HG03354 (cell line): ENCODE measurements around the gene HSF2BP.
"Not testable (repeated sequence)": the region's sequence is repeated elsewhere in the genome, so short reads cannot be mapped to it uniquely, and the experiment has no call there.

ENCODE experiments used
- ATAC-seq: cut with Tn5 transposase; IDR thresholded peaks from one replicate; pipeline ENCODE4 v1.9.1; 2021; ENCODE audit warnings: mild to moderate bottlenecking; ENCODE audit not compliant: unreplicated experiment, poor library complexity, severe bottlenecking

HSF2BP gene

GRCh38 chr21:43688906-43689305, 29.6 kb upstream of the HSF2BP start:
- no peak for ATAC-seq

GRCh38 chr21:43687566-43688399, 28.5 kb upstream of the HSF2BP start:
- ATAC-seq = no peak

- no peak for ATAC-seq
Observed at GRCh38 chr21:43686811-43687565, 27.7 kb upstream of the HSF2BP start.

- ATAC-seq = no peak
Observed at GRCh38 chr21:43684424-43684823, 25.1 kb upstream of the HSF2BP start.

- ATAC-seq = no peak
Observed at GRCh38 chr21:43681650-43682049, 22.4 kb upstream of the HSF2BP start.

GRCh38 chr21:43680421-43680820, 21.1 kb upstream of the HSF2BP start:
- ATAC-seq = not testable (repeated sequence)

GRCh38 chr21:43679951-43680350, 20.7 kb upstream of the HSF2BP start:
- ATAC-seq = no peak

GRCh38 chr21:43676391-43676790, 17.1 kb upstream of the HSF2BP start:
- no peak for ATAC-seq

- no peak for ATAC-seq
Observed at GRCh38 chr21:43675871-43676270, 16.6 kb upstream of the HSF2BP start.

GRCh38 chr21:43669828-43670605, 10.7 kb upstream of the HSF2BP start:
- no peak for ATAC-seq

GRCh38 chr21:43667191-43667904, 8.1 kb upstream of the HSF2BP start:
- ATAC-seq = no peak

GRCh38 chr21:43665879-43666278, 6.6 kb upstream of the HSF2BP start:
- no peak for ATAC-seq

GRCh38 chr21:43664358-43664757, 5.1 kb upstream of the HSF2BP start:
- ATAC-seq = no peak

- ATAC-seq = no peak
Observed at GRCh38 chr21:43663033-43663432, 3.7 kb upstream of the HSF2BP start.

- ATAC-seq = no peak
Observed at GRCh38 chr21:43662286-43662685, 3.0 kb upstream of the HSF2BP start.

GRCh38 chr21:43658769-43659135, 536 bp downstream of the HSF2BP start:
- no peak for ATAC-seq

- no peak for ATAC-seq
Observed at GRCh38 chr21:43658088-43658741, 1.1 kb downstream of the HSF2BP start.

GRCh38 chr21:43657355-43658087, 1.8 kb downstream of the HSF2BP start:
- ATAC-seq = no peak
